Skeletal muscle cell (primary cell): Measurements from ENCODE around the gene DPF3.

Experiments used
- DNase-seq: peaks from one replicate; pipeline ENCODE4 v3.0.0-alpha.2; 2010; ENCODE audit warnings: low read depth
- H3K4me3 ChIP-seq: 2 replicates; pipeline ENCODE4 v1.5.1; 2011; ENCODE audit warnings: low read depth, mild to moderate bottlenecking, control low read depth, low read length, moderate library complexity

The DPF3 gene

DNA sequence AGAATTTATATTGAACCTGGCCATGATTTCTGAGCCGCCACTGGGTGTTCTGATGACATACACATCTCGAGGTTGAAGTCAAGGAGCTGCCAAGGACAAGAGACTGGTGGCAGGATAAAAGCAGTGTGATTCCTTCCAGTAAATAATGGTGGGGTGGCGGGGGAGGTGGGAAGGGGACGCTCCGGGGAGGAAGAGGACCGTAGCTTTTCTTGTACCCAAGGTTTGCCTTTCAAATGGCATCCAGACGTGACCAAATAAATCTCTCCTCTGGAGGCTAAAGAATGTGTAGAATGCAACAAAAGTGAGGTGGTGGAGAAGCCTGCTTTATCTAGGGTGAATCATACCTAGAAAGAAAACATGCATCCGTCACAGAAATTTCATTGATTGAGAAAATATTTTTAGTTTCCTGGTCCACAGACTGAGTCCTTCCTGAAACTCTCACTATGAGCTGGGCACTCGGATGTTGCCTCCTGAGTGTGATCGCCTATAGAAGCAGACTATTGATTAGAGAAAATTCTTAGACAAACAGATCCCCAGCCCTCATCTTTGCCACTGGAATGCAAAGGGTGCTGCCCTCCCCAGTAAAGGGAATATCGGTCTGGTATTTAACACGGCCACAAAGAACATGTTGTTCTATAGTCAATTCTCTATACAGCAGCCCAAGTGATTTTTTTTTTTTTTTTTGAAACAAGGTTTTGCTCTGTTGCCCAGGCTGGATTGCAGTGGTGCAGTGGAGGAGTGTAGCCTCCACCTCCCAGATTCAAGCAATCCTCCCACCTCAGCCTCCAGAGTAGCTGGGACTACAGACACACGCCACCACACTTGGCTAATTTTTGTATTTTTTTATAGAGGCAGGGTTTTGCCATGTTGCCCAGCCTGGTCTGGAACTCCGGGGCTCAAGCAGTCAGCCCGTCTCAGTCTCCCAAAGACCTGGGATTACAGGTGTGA lies 112.1 kb downstream of the DPF3 start:
- DNase-seq: peak; percentile 61
- H3K4me3 ChIP-seq: no peak overlapping the region

DNA sequence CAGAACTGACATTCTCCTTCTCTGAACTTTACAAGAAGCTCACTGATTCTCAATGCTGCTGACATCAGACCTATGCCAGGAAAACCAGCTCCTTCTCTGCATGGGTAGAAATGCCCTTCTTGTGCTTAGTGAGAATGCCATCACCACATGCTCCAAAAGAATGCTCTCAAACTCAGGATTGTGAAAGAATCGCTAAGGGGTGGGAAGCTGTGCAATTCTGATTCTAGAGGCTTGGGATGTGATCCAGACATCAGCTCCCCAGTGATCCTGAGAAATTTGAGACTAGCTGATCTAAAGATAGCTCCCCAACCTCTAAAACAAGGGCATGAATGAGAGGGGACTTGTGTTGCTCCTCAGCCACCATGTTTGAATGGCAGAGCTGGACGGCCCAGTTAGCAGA lies 113.2 kb downstream of the DPF3 start:
- H3K4me3 ChIP-seq: no peak overlapping the region
- peak; percentile 72 for DNase-seq

DNA sequence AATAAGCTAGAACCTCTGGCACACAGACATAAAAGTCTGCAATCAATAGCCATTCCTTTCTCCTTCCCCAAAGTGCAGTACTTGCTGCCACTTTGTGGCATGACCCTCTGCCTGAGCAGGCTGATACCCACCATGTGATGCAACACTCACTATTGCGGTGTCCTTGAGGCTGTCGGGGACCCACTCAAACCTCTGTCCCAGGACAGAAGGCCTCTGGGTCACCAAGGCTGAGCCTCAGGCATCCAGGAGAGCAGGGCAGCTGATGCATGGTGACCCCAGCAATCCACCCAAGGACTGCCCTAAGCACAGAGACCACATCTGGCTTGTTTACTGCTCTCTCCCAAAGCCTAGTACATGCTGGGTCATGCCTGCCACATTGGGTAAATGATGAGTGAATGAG lies 114.2 kb downstream of the DPF3 start:
- no peak for DNase-seq
- no peak overlapping the region for H3K4me3 ChIP-seq

DNA sequence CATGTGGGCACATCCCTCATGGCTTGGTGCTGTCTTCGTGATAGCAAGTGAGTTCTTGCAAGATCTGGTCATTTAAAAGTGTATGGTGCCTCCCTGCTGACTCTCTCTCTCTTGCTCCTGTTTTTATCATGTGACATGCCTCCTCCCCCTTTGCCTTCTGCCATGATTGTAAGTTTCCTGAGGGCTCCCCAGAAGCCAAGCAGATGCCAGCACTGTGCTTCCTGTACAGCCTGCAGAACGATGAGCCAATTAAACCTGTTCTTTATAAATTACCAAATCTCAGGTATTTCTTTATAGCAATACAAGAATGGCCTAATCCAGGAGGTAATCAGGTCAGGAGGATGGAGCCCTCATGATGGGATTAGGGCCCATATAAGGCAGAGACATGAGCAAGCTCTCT lies 116.3 kb downstream of the DPF3 start:
- no peak overlapping the region for H3K4me3 ChIP-seq
- DNase-seq: no peak

DNA sequence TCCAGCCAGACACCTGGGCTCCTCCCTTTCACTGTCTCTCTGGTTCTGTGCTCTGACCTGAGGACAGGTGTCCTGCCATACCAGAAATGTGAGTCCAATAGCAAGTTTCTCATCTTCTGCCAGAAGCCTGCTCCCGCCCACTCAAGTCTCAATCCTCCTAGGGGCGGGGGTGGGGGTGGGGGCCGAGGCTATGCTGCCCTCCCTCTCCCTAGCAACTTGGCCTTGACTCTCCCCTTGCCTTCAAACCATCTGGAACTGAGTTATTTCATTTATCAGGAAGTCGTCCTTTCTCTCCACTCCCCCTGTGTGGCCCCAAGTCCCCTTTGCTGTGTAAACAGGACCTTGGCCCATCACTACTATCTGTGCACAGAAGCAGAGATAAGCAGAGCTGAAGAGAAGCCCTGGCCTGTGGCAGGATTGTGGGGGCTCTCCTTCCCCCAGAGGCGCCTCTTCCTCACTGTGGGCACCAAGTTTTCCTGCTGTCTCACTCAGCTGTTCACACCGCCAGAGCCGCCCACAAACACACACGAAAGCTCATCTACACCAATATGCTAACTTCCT lies 117.1 kb downstream of the DPF3 start:
- no peak for DNase-seq
- no peak overlapping the region for H3K4me3 ChIP-seq

DNA sequence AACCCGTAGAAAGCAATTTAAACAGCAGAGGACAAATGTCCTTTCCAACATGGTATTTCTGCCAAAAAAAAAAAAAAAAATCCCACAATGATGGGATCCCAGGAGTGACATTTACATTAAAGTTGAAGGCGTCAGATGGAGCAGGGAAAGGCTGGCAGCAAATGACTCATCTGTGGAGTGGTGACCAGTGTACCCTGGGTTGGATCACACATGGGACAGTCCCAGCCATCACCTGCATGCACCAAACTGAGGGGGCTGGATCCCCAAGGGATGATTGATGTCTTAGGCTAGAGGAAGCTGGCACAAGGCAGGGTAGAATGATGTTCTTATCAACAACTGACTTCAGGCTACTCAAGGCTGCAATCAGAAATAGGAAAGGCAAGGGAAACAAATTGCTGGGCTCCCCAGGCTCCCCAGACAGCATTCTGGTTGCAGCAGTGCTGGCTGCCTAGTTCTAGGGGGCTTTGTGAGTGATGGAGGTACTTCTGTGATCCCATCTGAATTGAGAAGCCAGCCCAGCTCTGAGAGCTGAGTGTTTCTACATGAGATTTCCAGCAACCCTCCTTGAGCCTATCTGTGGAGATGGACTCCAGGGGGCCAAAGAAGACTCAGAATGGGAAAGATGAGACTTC lies 117.9 kb downstream of the DPF3 start:
- no peak for DNase-seq
- no peak overlapping the region for H3K4me3 ChIP-seq

DNA sequence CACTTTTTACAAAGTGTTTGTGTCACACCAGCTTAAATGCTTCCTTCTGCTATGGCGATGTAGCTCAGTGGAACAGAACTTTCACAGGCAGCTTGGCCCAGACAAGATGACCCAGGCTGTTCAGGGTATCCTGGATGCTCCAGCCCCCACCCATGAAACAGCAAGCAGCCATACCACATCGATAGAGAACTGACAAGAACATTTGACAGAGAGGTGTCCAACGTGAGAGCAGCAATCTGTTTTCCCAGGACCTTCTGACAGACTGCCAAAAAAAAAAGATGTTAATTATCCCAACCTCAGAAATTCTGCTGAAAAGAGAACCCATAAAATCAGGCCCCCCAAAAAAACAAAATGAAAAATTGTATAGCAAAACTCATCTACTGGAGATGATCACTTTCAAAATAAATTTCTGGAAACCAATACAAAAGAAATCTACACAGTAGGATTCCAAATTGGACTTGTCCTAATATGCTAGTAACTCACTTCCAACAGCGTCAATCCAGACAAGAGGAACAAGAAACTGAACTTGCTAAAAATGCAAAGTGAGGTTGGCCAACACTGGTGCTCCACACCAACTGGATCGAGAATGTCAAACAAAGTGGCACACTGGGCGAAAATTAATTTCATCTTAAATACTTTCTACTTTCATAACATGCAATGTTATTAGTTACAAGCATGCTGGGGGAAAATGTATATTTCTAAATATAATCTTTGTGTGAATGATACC lies 118.8 kb downstream of the DPF3 start:
- no peak overlapping the region for H3K4me3 ChIP-seq
- DNase-seq: no peak

DNA sequence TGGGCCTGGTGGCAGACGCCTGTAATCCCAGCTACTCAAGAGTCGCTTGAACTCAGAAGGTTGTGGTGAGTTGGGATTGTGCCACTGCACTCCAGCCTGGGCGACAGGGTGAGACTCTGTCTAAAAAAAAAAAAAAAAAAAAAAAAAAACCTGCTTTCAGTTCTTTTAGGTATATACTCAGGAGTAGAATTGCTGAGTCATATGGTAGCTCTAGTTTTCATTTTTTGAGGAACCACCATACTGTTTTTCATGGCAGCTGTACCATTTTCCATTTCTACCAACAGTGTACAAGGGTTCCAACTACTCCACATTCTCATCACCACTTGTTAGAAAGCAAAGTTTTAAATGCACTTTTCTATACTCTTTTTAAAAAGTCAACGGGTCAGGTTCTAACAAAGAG lies 119.8 kb downstream of the DPF3 start:
- DNase-seq: no peak
- no peak overlapping the region for H3K4me3 ChIP-seq

DNA sequence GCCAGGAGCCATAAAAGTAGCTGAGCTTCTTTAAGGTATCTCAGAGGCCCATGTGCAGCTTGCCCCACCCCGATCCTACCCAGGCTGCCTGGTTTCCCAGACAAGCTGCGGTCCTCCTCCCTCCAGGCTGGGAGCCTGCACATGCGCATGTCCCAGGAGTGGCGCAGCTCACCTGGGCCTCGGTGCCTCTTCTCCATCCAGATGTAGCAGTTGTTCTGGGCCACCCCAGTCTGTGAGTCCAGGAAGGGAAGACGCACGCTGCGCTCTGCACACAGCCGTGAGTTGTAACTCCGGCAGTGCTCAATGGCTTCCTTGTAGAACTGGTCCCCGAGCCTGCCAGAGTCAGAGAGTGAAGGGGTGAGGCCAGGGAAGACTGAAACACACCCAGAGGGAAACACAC lies 122.3 kb downstream of the DPF3 start:
- no peak overlapping the region for H3K4me3 ChIP-seq
- no peak for DNase-seq

DNA sequence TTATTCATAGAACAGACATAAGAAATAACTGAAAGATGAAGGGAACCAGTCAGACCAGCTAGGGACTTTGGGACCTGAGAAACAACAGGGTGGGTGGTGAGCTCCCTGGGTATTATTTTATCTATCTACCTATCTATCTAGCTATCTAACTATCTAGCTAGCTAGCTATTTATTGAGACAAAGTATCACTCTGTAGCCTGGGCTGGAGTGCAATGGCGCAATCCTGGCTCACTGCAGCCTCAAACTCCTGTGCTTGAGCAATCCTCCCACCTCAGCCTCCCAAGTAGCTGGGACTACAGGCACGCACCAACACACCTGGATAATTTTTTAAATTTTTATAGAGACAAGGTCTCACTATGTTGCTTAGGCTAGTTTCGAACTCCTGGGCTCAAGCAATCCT lies 127.6 kb downstream of the DPF3 start:
- no peak for DNase-seq

DNA sequence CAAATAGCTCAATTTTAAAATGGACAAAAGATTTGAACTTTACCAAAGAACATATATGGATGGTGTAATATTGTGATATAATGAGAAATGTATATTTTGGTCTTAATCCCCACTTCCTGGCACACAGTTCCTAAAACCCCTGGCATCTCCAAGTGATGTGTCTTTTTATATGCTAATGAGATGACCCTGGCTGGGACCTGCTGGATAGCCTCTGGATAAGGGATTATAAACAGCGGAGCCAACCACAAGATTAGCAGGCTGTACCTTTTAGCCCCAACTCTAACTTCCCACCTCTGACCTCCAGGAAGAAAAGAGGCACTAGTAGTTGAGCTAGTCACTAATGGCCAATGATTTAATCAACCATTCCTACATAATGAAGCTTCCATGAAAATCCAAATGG lies 130.0 kb downstream of the DPF3 start:
- no peak for DNase-seq
- no peak overlapping the region for H3K4me3 ChIP-seq

More for the DNA sequence above, 127.6 kb downstream of the DPF3 start:
- no peak overlapping the region for H3K4me3 ChIP-seq

DNA sequence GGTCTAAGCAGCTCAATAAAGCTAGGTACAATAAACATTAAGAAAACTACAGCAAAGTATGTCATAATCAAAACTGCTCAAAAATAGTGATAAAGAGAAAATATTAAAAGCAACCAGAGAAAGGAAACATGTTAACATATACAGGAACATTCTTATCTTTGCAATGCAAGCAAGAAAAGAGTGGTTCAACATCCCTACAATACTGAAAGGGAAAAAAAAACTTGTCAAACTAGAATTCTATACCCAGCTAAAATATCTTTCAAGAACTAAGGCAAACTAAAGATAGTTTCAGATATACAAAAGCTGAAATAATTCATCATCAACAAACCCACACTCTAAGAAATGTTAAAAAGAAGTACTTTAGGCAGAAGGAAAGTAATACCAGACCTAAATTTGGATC lies 134.2 kb downstream of the DPF3 start:
- H3K4me3 ChIP-seq: no peak overlapping the region
- no peak for DNase-seq

DNA sequence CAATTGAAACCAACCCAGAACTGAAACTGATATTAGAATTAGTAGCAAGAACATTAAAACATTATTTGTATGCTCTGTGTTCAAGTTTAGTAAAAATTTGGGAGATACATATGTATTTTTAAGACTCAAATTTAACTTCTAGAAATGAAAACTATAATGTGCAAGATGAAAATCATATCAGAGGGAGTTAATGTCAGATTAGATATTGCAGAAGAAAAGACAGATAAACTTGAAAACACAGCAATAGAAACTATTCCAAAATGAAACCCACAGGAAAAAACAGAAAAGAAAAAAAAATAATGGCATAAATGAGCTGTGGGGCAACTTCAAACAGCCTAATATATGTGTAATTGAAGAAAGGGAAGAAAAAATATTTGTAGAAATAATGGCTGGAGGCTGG lies 134.9 kb downstream of the DPF3 start:
- no peak overlapping the region for H3K4me3 ChIP-seq
- no peak for DNase-seq

DNA sequence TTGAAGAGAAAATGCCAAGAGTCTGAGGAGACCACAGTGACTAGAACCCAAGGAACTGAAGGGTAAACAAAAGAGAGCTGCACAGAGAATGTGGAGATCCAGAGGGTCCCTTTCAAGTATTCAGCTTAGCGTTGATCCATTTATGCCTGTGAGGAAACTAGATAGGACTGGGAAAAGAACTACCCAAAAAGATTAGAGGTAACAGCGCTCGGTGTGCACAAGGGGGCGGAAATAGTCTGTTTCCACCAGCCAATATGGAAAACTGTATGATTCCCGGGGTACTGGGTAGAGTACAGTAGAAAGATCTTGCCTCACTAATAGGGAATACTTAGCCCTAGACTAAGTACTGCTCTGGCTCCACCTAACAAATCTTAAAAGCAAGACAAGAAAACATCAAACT lies 135.5 kb downstream of the DPF3 start:
- H3K4me3 ChIP-seq: no peak overlapping the region

DNA sequence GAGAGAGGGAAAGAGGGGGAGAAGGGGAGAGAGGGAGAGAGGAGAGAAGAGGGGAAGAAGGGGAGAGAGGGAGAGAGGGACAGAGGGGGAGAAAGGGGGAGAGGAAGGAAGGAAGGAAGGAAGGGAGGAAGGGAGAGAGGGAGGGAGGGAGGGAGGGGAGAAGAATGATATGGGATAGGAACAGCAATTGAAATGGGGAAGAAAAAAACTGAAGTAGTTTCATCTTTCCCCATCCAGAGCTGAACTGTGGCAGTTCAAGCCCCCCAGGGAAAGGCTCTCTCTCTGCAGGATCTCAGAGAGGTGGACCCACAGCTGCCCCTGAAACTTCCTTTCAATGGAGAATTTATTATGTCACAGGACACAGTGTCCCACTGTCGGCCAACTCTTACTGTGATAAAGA lies 136.9 kb downstream of the DPF3 start:
- DNase-seq: no peak
- H3K4me3 ChIP-seq: no peak overlapping the region

More for the DNA sequence above, 135.5 kb downstream of the DPF3 start:
- DNase-seq: no peak

DNA sequence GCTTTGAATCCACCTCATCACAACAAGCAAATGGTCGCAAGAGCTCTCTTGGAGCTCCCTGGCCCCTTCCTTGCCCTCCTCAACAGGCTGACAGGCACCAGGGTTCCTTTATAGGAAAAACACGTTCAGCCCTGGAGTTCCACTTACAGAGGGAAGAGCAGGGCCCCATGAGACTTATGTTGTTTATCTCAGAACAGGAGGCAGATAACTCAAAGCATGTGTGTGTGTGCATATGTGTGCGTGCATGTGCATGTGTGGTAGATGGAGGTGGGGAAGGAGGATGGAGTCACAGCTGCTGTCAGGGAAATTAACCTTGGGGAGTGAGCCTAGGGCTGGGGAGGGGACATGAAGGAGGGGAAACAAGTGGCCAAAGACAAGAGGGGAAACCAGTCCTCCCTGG lies 138.1 kb downstream of the DPF3 start:
- DNase-seq: no peak
- H3K4me3 ChIP-seq: no peak overlapping the region

DNA sequence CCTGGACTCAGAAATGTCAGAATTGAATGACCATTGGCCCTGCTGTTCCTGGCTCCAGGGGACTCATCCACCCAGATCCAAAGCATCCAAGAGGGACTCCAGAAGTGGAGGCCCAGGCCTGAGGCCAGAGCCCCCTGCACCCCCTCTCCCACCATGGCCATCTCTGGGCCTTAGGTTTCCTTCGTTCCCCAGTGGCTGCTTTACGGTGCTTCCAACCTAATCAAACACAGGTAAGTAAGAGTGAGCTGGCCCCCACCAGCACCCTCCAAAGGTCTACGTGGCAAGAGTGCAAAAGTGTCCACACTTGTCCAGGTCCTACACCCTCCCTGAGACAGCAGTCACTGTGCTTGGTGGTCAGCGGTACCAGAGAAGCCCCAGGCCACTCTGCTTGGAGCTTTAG lies 139.0 kb downstream of the DPF3 start:
- no peak for DNase-seq
- H3K4me3 ChIP-seq: no peak overlapping the region

DNA sequence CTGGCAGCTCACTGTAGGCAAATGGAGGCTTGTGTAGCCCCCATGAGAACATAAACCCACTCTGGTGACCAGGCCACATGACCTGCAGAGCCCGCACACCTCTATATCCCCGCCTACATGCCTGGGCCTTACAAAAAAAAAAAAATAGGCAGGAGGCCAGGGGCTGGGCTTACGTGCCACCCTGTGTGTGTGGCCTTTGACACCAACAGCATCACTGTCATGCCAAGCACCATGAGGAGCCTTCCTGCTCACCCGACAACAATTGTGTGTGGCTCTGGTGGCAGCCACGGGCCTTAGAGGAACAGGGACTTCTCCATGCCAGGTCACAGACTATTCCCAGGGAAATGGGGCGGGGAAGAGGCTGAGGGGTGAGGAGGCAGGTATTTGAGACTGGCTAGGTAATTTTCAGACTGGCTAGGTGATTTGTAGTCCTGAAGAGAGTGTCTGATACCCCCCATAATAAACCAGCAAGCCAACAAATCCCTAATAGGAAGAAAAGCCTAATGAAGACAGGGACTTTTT lies 140.0 kb downstream of the DPF3 start:
- no peak for DNase-seq
- no peak overlapping the region for H3K4me3 ChIP-seq

DNA sequence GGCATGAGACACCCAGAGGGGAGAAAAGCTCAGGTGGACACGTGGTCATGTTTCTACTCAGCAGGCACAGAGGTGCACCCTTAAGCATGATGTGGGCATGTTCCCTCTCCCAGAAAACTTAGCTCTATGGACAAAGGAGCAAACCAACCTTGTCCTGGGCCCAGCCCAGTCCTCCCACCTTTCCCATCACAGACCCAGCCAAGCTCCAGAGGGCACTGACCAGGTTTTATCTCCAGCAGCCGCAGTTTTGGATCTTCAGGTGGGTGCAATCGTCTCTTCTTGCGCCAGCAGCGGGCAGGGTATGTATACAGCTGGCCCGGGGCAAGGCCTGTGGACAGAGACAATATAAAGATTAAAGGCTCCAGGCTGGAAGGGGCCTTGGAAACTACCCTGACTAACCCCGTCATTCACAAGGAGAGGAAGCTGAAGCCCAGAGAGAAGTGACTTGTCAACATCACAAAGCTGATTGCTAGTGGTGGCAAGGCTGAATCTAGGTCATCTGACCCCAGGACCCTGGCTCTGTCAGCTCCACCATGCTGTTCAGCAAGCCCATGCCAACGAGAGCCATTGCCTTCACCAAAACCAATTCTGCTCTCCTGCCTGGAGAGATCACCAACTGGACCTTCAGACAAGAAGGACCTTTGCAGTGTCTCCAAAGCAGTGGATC lies 140.7 kb downstream of the DPF3 start:
- no peak for DNase-seq
- no peak overlapping the region for H3K4me3 ChIP-seq
